LNCaP clone FGC (cell line): ENCODE data around the gene LENG9.

Source experiments
- DNase-seq: peaks from one replicate; pipeline ENCODE4 v3.0.0-alpha.2; 2011; ENCODE audit warnings: low read depth
- H3K4me3 ChIP-seq: 2 replicates; pipeline ENCODE4 v1.5.1; 2011; ENCODE audit warnings: mild to moderate bottlenecking, low read depth, low read length, control low read depth
- TF ChIP-seq, protein P1 (sequence below): IDR thresholded peaks from 2 replicates; pipeline ENCODE4 v1.5.1; 2012; ENCODE audit warnings: mild to moderate bottlenecking; ENCODE audit not compliant: control insufficient read depth, insufficient read depth; ENCODE audit errors: extremely low read depth

LENG9 gene

DNA sequence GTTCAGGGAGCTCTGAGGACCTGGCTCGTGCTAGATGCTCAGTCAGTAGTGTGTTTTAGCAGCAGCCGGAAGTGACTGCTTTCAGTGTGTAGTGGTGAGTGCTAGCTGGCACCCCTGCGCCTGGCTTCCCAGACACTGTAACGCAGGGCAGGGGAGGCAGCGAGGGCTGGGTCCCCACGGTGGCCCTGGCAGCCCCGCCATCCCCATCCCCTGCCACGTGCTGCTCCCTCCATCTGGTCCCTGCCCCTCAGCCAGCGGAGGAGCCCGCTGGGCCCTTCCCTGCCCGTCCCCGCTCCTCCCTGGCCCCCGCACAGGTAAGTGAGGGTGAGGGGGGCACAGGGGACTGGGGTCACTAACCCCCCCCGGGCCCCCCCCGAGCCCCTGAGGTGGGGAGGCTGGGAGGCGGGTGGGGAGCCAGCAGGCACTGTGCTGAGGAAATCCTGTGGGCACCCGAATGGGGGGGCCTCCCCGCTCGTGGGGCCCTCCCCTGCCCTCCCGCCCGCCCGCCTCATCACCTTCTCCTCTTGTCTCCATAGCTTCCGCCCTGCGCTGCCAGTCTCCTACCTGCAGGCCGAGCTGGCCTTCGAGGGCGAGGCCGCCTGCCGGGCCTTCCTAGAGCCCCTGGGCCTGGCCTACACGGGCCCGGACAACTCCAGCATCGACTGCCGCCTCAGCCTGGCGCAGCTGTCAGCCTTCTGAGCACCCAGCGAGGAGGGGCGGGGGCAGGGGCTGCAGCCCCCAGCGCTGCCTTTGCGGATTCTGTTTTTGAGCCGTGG, 3.2 kb downstream of the LENG9 start:
- TF ChIP-seq, protein P1, sequence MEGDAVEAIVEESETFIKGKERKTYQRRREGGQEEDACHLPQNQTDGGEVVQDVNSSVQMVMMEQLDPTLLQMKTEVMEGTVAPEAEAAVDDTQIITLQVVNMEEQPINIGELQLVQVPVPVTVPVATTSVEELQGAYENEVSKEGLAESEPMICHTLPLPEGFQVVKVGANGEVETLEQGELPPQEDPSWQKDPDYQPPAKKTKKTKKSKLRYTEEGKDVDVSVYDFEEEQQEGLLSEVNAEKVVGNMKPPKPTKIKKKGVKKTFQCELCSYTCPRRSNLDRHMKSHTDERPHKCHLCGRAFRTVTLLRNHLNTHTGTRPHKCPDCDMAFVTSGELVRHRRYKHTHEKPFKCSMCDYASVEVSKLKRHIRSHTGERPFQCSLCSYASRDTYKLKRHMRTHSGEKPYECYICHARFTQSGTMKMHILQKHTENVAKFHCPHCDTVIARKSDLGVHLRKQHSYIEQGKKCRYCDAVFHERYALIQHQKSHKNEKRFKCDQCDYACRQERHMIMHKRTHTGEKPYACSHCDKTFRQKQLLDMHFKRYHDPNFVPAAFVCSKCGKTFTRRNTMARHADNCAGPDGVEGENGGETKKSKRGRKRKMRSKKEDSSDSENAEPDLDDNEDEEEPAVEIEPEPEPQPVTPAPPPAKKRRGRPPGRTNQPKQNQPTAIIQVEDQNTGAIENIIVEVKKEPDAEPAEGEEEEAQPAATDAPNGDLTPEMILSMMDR: no peak
- H3K4me3 ChIP-seq: no peak overlapping the region
- no peak for DNase-seq

DNA sequence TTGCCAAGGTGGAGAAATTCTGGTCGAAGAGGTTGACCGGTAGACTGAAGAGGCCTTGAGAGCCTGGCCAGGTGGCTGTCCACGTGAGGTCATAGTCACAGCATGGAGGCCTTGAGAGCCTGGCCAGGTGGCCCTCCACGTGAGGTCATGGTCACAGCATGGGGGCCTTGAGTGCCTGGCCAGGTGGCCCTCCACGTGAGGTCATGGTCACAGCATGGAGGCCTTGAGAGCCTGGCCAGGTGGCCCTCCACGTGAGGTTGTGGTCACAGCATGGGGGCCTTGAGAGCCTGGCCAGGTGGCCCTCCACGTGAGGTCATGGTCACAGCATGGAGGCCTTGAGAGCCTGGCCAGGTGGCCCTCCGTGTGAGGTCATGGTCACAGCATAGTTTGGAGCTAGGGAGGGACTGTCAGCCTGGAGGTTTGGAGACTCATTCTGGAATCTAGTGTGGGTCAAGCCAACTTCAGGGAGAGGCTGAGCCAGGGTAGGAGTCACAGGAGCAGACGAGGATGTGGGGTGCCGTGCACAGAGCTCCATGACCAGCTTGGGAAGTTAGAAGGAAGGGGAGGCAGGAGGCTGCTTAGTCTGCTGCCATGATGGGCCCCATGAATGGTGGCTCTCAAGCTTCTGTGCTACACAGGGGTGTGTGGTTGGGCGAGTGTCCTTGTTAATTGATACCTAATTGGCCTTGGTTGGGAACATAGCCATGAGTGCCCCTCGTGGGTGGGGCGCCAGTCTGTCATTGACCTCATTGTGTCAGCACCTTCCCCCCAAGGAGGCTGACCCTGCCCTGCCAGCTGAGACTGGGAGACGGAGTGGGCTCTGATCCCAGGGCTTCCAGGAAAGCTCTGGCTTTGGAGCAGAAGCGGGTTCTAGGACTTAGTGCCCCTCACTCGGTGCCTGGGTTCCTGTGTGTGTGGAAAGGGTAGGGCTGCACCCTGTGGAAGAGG, 4.0 kb downstream of the LENG9 start:
- TF ChIP-seq, protein P1: no peak
- DNase-seq: no peak
- no peak overlapping the region for H3K4me3 ChIP-seq

DNA sequence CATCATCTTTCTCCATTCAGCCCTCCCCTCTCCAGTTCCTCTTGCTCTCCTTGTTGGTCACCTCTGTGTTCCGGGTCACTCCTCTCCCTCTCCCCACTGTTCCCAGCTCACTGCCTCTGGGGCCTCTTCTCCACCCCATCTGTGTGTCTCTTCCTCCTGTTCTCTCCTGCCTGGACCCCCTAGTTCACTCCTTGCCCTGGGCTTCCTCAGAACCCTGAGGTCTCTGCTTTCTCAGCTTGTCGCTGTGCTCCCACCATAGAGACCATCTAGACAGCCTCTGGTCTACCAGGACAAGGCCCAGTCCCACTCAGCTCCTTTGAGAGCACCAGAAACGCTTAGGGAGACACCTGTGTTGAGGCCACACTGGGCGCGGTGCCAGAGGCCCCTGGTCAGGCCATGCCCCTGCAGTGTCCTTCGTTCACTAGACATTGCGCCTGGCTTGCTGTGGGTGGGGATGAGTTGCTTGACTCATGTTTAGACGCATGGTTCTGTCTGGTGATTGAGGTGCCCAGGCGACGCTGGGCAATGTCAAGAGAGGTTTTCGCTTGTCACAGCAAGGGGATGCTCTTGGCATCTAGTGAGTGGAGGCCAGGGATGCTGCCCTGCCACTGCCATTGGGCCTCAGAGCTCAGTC, 4.8 kb downstream of the LENG9 start:
- TF ChIP-seq, protein P1: no peak
- DNase-seq: no peak
- H3K4me3 ChIP-seq: no peak overlapping the region

DNA sequence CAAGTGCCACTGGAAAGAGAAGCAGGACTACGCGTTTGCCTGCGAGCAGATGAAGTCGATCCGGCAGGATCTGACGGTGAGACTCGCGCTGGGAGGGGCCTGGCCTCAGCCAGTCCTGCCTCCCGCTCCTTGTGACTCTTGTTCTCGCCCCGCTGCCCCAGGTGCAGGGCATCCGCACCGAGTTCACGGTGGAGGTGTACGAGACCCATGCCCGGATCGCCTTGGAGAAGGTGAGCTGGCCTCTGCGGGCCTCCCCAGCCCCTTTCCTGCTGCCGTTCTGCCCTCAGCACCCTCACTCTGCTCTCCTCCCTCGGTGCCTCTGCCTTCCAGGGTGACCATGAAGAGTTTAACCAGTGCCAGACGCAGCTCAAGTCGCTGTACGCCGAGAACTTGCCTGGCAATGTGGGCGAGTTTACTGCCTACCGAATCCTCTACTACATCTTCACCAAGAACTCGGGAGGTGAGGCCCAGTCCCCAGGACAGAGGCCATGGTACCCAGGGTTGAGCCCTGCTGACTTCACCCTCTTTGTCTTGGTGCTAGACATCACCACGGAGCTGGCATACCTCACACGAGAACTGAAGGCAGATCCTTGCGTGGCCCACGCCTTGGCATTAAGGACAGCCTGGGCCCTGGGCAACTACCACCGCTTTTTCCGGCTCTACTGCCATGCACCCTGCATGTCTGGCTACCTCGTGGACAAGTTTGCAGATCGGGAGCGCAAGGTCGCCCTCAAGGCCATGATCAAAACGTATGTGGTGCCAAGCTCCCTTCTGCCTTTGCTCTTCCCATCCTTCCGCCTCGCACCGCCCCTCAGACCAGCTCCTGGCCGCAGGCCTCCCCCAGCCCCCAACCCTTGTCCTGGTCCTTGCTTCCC, 5.6 kb downstream of the LENG9 start:
- DNase-seq: no peak
- TF ChIP-seq, protein P1: no peak

DNA sequence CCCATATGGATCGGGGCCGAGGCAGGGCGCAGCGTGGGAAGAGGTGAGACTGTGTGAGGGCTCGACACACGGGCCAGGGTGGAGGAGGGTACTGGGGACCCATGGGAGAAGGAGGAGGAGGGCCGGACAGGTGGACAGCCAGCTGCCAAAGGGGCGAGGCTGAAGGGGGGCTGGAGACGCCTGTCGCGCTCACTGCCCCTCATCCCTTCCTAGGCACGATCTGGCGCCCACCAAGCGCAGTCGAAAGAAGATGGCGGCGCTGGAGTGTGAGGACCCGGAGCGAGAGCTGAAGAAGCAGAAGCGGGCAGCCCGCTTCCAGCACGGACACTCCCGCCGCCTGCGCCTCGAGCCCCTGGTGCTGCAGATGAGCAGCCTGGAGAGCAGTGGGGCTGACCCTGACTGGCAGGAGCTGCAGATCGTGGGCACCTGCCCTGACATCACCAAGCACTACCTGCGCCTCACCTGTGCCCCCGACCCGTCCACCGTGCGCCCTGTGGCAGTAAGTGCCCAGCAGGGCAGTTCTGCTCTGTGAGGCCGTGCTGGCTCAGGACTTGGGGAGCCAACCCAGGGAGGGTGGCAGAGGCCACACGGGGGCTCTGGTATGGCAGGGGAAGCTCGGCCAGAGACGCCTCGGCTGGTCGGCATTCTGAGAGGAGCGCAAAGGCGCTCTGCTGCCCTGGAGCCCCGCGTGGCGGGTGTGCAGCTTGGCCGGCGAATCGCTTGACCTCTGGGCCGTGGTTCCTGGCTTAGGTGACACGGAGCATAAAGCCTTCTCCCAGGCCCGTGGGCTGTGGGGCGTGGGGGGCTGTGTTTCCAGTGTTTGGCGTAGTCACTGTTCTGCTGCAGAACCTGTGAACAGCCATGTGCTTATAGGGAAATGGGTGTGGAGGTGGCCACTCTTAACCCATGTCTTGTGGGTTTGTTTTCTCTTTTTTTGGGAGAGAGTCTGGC, 6.9 kb downstream of the LENG9 start:
- H3K4me3 ChIP-seq: no peak overlapping the region

More for the DNA sequence above, 5.6 kb downstream of the LENG9 start:
- H3K4me3 ChIP-seq: no peak overlapping the region

More for the DNA sequence above, 6.9 kb downstream of the LENG9 start:
- no peak for DNase-seq
- TF ChIP-seq, protein P1: no peak
